Upper lobe of left lung (tissue), 4 donors: Measurements from ENCODE around the gene PPP1R2B.

Experiments
- CTCF ChIP-seq, 6 experiments: fragments of 450-650 bp in 4 of 6; fragments of 200-600 bp in 2 of 6; sonication (generic) in 2 of 6; IDR thresholded peaks; one replicate each; pipeline ENCODE4 v1.5.1; 2016 to 2019; ENCODE audit warnings: antibody characterized with exemption in 6 of 6
- POLR2A ChIP-seq, 4 donors: fragments of 450-650 bp; IDR thresholded peaks; one replicate each; pipeline ENCODE4 v1.5.1; 2016 to 2017; ENCODE audit warnings: antibody characterized with exemption in 4 of 4, mild to moderate bottlenecking in 2 of 4

- TF ChIP-seq CTCF (IDR thresholded peaks at IDR 0.05): no peak
- TF ChIP-seq POLR2A (IDR thresholded peaks at IDR 0.05): no peak
These were observed 1.8 kb downstream of the PPP1R2B start for GRCh38 chr5:156851880-156852279.
